HCT116 (cell line): Measurements from ENCODE around the gene DENND1A.

Experiments used
- CTCF ChIP-seq, 3 experiments: fragments of 200-600 bp in 1 of 3; sonication (generic) in 1 of 3; IDR thresholded peaks in 2 of 3; conservative IDR thresholded peaks in 1 of 3; 2 replicates each; pipeline ENCODE4 v1.5.1; 2012 to 2017; ENCODE audit warnings: low read depth in 2 of 3, low read length in 2 of 3, antibody characterized with exemption in 1 of 3, borderline replicate concordance in 1 of 3, control low read depth in 1 of 3, mild to moderate bottlenecking in 1 of 3, mixed read lengths in 1 of 3, mixed run types in 1 of 3, moderate library complexity in 1 of 3; ENCODE audit not compliant: insufficient read depth in 1 of 3
- POLR2AphosphoS5 ChIP-seq: IDR thresholded peaks from 2 replicates; pipeline ENCODE4 v1.6.1; 2011; ENCODE audit warnings: mild to moderate bottlenecking, low read depth, low read length, moderate library complexity
- SIN3A ChIP-seq: IDR thresholded peaks from 2 replicates; pipeline ENCODE4 v1.6.1; 2012; ENCODE audit warnings: low read depth
- SRF ChIP-seq: IDR thresholded peaks from 2 replicates; pipeline ENCODE4 v1.6.1; 2012; ENCODE audit warnings: low read depth
- ZBTB33 ChIP-seq: IDR thresholded peaks from 2 replicates; pipeline ENCODE4 v1.6.1; 2011; ENCODE audit warnings: mild to moderate bottlenecking, low read length, moderate library complexity; ENCODE audit not compliant: insufficient replicate concordance; ENCODE audit errors: extremely low read depth

- TF ChIP-seq CTCF (IDR thresholded peaks at IDR 0.05 in 2 of 3, conservative IDR thresholded peaks at IDR 0.05 in 1 of 3; ENCODE audit: borderline replicate concordance in 1 of 3, insufficient read depth in 1 of 3, low read depth in 2 of 3, low read length in 2 of 3) (no peak), SRF (no peak), ZBTB33 (no peak), POLR2AphosphoS5 (no peak), SIN3A (no peak)
Measured at GRCh38 chr9:123480791-123481190, 449.1 kb downstream of the DENND1A start.
